WTC11 (cell line): ENCODE measurements around the gene HES4. TPM values are rescaled to one million over a fixed set of nuclear protein-coding genes. Genes with fewer than 3 reads are reported as not detected.

Experiments used
- ATAC-seq: fragments of 200-7000 bp; cut with Tn5 transposase; 2 replicates; pipeline ENCODE4 v1.10.0; 2021; ENCODE audit warnings: mild to moderate bottlenecking, moderate library complexity
- CTCF ChIA-PET: fragments of 300-600 bp; sonication (Branson Sonifier 250); formaldehyde crosslinking; loops from one replicate; lab custom pipeline; 2021; ENCODE audit warnings: antibody characterized with exemption; lab: Charles Lee
- POLR2A ChIA-PET: fragments of 350-600 bp; sonication (Branson Sonifier 250); formaldehyde crosslinking; loops from one replicate; lab custom pipeline; 2021; ENCODE audit warnings: antibody characterized with exemption; lab: Charles Lee
- DNase-seq: peaks from one replicate; pipeline ENCODE4 v3.0.0; 2021; ENCODE audit warnings: low spot score
- H3K27ac Mint-ChIP-seq: 2 replicates; pipeline ENCODE4 v1.8.0; 2021; ENCODE audit warnings: mixed read lengths
- H3K27me3 Mint-ChIP-seq: 2 replicates; pipeline ENCODE4 v1.8.0; 2021; ENCODE audit warnings: low read depth, mild to moderate bottlenecking, moderate library complexity, mixed read lengths
- H3K36me3 Mint-ChIP-seq: 2 replicates; pipeline ENCODE4 v1.8.0; 2021; ENCODE audit warnings: mixed read lengths
- H3K4me1 Mint-ChIP-seq: 2 replicates; pipeline ENCODE4 v1.8.0; 2022; ENCODE audit warnings: mixed read lengths
- H3K4me3 Mint-ChIP-seq: 2 replicates; pipeline ENCODE4 v1.8.0; 2021; ENCODE audit warnings: mild to moderate bottlenecking, moderate library complexity, mixed read lengths
- H3K9me3 Mint-ChIP-seq: 2 replicates; pipeline ENCODE4 v1.8.0; 2021; ENCODE audit warnings: mixed read lengths
- FOXK1 ChIP-seq: sonication (generic); formaldehyde crosslinking; IDR thresholded peaks from 2 replicates; pipeline ENCODE4 v1.8.0; 2022; ENCODE audit warnings: mild to moderate bottlenecking, moderate library complexity, missing genetic modification reagents
- GRHL2 ChIP-seq: fragments of 250-450 bp; sonication (Bioruptor Pico); IDR thresholded peaks from 2 replicates; pipeline ENCODE4 v1.8.0; 2022; ENCODE audit warnings: mild to moderate bottlenecking, moderate library complexity; ENCODE audit not compliant: insufficient replicate concordance, severe bottlenecking
- GTF2I ChIP-seq: fragments of 250-450 bp; sonication (Bioruptor Pico); conservative IDR thresholded peaks from 2 replicates; pipeline ENCODE4 v1.4.0; 2021; ENCODE audit warnings: mild to moderate bottlenecking
- HMGA2 ChIP-seq: fragments of 250-450 bp; sonication (Bioruptor Pico); IDR thresholded peaks from 2 replicates; pipeline ENCODE4 v1.4.0; 2021; ENCODE audit warnings: mild to moderate bottlenecking, moderate library complexity
- HMGXB4 ChIP-seq: sonication (generic); formaldehyde crosslinking; IDR thresholded peaks from 2 replicates; pipeline ENCODE4 v1.8.1; 2023; ENCODE audit warnings: mild to moderate bottlenecking, moderate library complexity, missing genetic modification reagents
- JUN ChIP-seq: sonication (generic); formaldehyde crosslinking; IDR thresholded peaks from 2 replicates; pipeline ENCODE4 v1.8.0; 2023; ENCODE audit warnings: mild to moderate bottlenecking, missing genetic modification reagents
- NR2C2 ChIP-seq: sonication (generic); formaldehyde crosslinking; IDR thresholded peaks from 2 replicates; pipeline ENCODE4 v1.8.0; 2022; ENCODE audit warnings: mild to moderate bottlenecking, missing genetic modification reagents
- OVOL2 ChIP-seq: fragments of 250-450 bp; sonication (Bioruptor Pico); IDR thresholded peaks from 2 replicates; pipeline ENCODE4 v1.9.0; 2021; ENCODE audit warnings: mild to moderate bottlenecking, borderline replicate concordance
- PRDM15 ChIP-seq: sonication (generic); formaldehyde crosslinking; IDR thresholded peaks from 2 replicates; pipeline ENCODE4 v1.8.0; 2022; ENCODE audit warnings: missing genetic modification reagents
- RELA ChIP-seq: sonication (generic); formaldehyde crosslinking; IDR thresholded peaks from 2 replicates; pipeline ENCODE4 v1.8.1; 2022; ENCODE audit warnings: missing genetic modification reagents, mild to moderate bottlenecking, borderline replicate concordance
- RORB ChIP-seq: fragments of 250-450 bp; sonication (Bioruptor Pico); IDR thresholded peaks from 2 replicates; pipeline ENCODE4 v1.9.0; 2021; ENCODE audit warnings: mild to moderate bottlenecking
- TP53 ChIP-seq: sonication (generic); formaldehyde crosslinking; IDR thresholded peaks from 2 replicates; pipeline ENCODE4 v1.8.1; 2023; ENCODE audit warnings: mild to moderate bottlenecking, missing genetic modification reagents
- ZNF219 ChIP-seq: sonication (generic); formaldehyde crosslinking; IDR thresholded peaks from 2 replicates; pipeline ENCODE4 v1.8.0; 2023; ENCODE audit warnings: missing genetic modification reagents, mild to moderate bottlenecking, borderline replicate concordance
- ZNF232 ChIP-seq: sonication (generic); formaldehyde crosslinking; IDR thresholded peaks from 2 replicates; pipeline ENCODE4 v1.8.0; 2022; ENCODE audit warnings: mild to moderate bottlenecking, missing genetic modification reagents
- ZNF281 ChIP-seq: sonication (generic); formaldehyde crosslinking; IDR thresholded peaks from 2 replicates; pipeline ENCODE4 v1.8.0; 2023; ENCODE audit warnings: mild to moderate bottlenecking, missing genetic modification reagents
- ZNF317 ChIP-seq: sonication (generic); formaldehyde crosslinking; IDR thresholded peaks from 2 replicates; pipeline ENCODE4 v1.8.1; 2023; ENCODE audit warnings: low read depth, mild to moderate bottlenecking, moderate library complexity, missing genetic modification reagents, borderline replicate concordance
- ZNF416 ChIP-seq: fragments of 250-450 bp; sonication (Bioruptor Pico); IDR thresholded peaks from 2 replicates; pipeline ENCODE4 v1.9.0; 2021; ENCODE audit warnings: mild to moderate bottlenecking, inconsistent platforms
- ZNF423 ChIP-seq: fragments of 250-450 bp; sonication (Bioruptor Pico); IDR thresholded peaks from 2 replicates; pipeline ENCODE4 v2.1.2; 2022; ENCODE audit warnings: mild to moderate bottlenecking, moderate library complexity
- total RNA-seq: library from RNA; stranded (reverse); gene quantifications from 3 replicates; pipeline ENCODE4 v1.2.3, GENCODE V29; 2021
- TF ChIP-seq, protein P1 (sequence below): sonication (generic); formaldehyde crosslinking; IDR thresholded peaks from 2 replicates; pipeline ENCODE4 v1.8.1; 2022; ENCODE audit warnings: low read depth, missing genetic modification reagents, borderline replicate concordance
- TF ChIP-seq, protein P2 (sequence below): sonication (generic); formaldehyde crosslinking; IDR thresholded peaks from 2 replicates; pipeline ENCODE4 v1.8.1; 2022; ENCODE audit warnings: missing genetic modification reagents, borderline replicate concordance

Gene HES4
- total RNA-seq, 1 experiment from 2014 or later, result 4.5 TPM

DNA sequence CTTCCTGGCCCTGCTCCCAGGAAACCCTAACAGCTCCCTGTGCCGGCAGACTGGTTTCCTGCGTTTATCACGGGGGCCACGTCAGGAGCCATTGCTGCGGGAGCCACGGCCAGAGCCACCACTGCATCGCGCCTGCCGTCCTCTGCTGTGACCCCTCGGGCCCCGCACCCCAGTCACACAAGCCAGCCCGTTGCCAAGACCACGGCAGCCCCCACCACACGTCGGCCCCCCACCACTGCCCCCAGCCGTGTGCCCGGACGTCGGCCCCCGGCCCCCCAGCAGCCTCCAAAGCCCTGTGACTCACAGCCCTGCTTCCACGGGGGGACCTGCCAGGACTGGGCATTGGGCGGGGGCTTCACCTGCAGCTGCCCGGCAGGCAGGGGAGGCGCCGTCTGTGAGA lies 48.1 kb upstream of the HES4 start:
- Mint-ChIP-seq H3K36me3 (peaks cover 21% of the 10 kb centered on the region), H3K4me3 (no peak overlapping the region), H3K4me1 (no peaks in the 10 kb centered on the region), H3K27me3 (no peaks in the 10 kb centered on the region), H3K27ac (no peak overlapping the region), H3K9me3 (peaks cover 6% of the 10 kb centered on the region)
- CTCF ChIA-PET, result interaction anchor here (0.8 kb wide), 1 partner anchor 11 kb away, joined by 3 read pairs; no protein-coding TSS in a partner anchor
- DNase-seq, result no peak
- ATAC-seq, result no peak
- TF ChIP-seq PRDM15 (CRISPR knock-in tag) (no peak), RORB (CRISPR knock-in tag) (no peak)
- TF ChIP-seq, all 79 proteins: peak for 0
- POLR2A ChIA-PET, result no interaction called here

GRCh38 chr1:1047407-1047806 lies 47.5 kb upstream of the HES4 start:
- Mint-ChIP-seq H3K36me3 (peaks cover 15% of the 10 kb centered on the region), H3K27me3 (no peaks in the 10 kb centered on the region), H3K27ac (no peak overlapping the region)
- ChIA-PET POLR2A (no interaction called here), CTCF (interaction anchor here (0.8 kb wide), 1 partner anchor 12 kb away, joined by 3 read pairs; no protein-coding TSS in a partner anchor)
- no peak for TF ChIP-seq ZNF416
- no peak for TF ChIP-seq GTF2I
- TF ChIP-seq ZNF423 (CRISPR knock-in tag), result no peak
- TF ChIP-seq, protein P1, sequence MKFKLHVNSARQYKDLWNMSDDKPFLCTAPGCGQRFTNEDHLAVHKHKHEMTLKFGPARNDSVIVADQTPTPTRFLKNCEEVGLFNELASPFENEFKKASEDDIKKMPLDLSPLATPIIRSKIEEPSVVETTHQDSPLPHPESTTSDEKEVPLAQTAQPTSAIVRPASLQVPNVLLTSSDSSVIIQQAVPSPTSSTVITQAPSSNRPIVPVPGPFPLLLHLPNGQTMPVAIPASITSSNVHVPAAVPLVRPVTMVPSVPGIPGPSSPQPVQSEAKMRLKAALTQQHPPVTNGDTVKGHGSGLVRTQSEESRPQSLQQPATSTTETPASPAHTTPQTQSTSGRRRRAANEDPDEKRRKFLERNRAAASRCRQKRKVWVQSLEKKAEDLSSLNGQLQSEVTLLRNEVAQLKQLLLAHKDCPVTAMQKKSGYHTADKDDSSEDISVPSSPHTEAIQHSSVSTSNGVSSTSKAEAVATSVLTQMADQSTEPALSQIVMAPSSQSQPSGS (CRISPR knock-in tag), result no peak
- TF ChIP-seq ZNF219, result no peak
- no peak for TF ChIP-seq HMGA2 (CRISPR knock-in tag)
- no peak for TF ChIP-seq OVOL2
- TF ChIP-seq JUN (CRISPR knock-in tag), result no peak
- TF ChIP-seq, all 79 proteins: peak for 0
- ATAC-seq, result no peak
- Mint-ChIP-seq H3K4me3 (no peak overlapping the region), H3K4me1 (no peaks in the 10 kb centered on the region), H3K9me3 (peaks cover 4% of the 10 kb centered on the region)
- DNase-seq, result no peak

- CTCF ChIA-PET, result no interaction called here
- no peak for DNase-seq
- no peak for TF ChIP-seq OVOL2
- TF ChIP-seq TP53 (CRISPR knock-in tag), result no peak
- TF ChIP-seq ZNF281 (CRISPR knock-in tag), result no peak
- TF ChIP-seq, protein P1 (CRISPR knock-in tag), result no peak
- TF ChIP-seq RELA (CRISPR knock-in tag), result no peak
- TF ChIP-seq ZNF317 (CRISPR knock-in tag), result no peak
- no peak for TF ChIP-seq FOXK1 (CRISPR knock-in tag)
- TF ChIP-seq, protein P2, sequence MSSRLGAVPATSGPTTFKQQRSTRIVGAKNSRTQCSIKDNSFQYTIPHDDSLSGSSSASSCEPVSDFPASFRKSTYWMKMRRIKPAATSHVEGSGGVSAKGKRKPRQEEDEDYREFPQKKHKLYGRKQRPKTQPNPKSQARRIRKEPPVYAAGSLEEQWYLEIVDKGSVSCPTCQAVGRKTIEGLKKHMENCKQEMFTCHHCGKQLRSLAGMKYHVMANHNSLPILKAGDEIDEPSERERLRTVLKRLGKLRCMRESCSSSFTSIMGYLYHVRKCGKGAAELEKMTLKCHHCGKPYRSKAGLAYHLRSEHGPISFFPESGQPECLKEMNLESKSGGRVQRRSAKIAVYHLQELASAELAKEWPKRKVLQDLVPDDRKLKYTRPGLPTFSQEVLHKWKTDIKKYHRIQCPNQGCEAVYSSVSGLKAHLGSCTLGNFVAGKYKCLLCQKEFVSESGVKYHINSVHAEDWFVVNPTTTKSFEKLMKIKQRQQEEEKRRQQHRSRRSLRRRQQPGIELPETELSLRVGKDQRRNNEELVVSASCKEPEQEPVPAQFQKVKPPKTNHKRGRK (CRISPR knock-in tag), result no peak
- no peak for TF ChIP-seq HMGXB4 (CRISPR knock-in tag)
- TF ChIP-seq ZNF232 (CRISPR knock-in tag), result no peak
- no peak for TF ChIP-seq NR2C2 (CRISPR knock-in tag)
- TF ChIP-seq GRHL2, result no peak
Measured at GRCh38 chr1:1046767-1047166, 46.9 kb upstream of the HES4 start.

More at GRCh38 chr1:1046767-1047166, 46.9 kb upstream of the HES4 start:
- H3K9me3 Mint-ChIP-seq, result no peaks in the 10 kb centered on the region
- no peaks in the 10 kb centered on the region for H3K27me3 Mint-ChIP-seq
- H3K4me1 Mint-ChIP-seq, result no peaks in the 10 kb centered on the region
- no peak for ATAC-seq
- no peak overlapping the region for H3K4me3 Mint-ChIP-seq
- POLR2A ChIA-PET, result no interaction called here
- H3K36me3 Mint-ChIP-seq, result peaks cover 10% of the 10 kb centered on the region
- peak overlapping the region; percentile 45; the same call in 1 of the 2 replicates for H3K27ac Mint-ChIP-seq
